ENCODE results near the gene LUZP4. TPM values are rescaled to one million over a fixed set of nuclear protein-coding genes. Genes with fewer than 3 reads are reported as not detected.

The LUZP4 gene
- total and polyA plus RNA-seq, 2 experiments from 2014 or later: not detected

DNA sequence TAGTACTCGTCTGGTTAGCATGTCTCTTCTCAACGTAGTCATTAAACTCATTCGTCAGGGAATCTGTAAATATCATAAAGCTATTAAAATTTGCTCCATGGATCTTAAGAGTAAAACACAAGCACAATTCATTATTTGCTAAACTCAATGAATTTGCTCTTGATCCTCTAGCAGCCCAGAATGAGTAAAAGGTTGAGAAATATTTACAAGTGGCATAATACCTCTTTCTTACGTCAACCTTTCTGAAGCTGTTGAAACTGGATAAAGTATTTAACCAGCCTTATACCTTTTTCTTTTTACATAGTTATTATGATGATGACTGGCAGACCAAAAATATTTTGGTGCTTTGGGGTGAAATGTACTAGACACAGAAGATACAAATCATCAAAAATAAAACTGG, 66.9 kb downstream of the LUZP4 start (continued):
- TF ChIP-seq, protein P1, sequence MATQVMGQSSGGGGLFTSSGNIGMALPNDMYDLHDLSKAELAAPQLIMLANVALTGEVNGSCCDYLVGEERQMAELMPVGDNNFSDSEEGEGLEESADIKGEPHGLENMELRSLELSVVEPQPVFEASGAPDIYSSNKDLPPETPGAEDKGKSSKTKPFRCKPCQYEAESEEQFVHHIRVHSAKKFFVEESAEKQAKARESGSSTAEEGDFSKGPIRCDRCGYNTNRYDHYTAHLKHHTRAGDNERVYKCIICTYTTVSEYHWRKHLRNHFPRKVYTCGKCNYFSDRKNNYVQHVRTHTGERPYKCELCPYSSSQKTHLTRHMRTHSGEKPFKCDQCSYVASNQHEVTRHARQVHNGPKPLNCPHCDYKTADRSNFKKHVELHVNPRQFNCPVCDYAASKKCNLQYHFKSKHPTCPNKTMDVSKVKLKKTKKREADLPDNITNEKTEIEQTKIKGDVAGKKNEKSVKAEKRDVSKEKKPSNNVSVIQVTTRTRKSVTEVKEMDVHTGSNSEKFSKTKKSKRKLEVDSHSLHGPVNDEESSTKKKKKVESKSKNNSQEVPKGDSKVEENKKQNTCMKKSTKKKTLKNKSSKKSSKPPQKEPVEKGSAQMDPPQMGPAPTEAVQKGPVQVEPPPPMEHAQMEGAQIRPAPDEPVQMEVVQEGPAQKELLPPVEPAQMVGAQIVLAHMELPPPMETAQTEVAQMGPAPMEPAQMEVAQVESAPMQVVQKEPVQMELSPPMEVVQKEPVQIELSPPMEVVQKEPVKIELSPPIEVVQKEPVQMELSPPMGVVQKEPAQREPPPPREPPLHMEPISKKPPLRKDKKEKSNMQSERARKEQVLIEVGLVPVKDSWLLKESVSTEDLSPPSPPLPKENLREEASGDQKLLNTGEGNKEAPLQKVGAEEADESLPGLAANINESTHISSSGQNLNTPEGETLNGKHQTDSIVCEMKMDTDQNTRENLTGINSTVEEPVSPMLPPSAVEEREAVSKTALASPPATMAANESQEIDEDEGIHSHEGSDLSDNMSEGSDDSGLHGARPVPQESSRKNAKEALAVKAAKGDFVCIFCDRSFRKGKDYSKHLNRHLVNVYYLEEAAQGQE (IDR thresholded peaks at IDR 0.05; ENCODE audit: unreplicated experiment): no peak
- no peak for TF ChIP-seq EZH2 (IDR thresholded peaks at IDR 0.05; ENCODE audit: low read depth, unreplicated experiment)
- no peak for TF ChIP-seq ZNF114 (CRISPR knock-in tag; IDR thresholded peaks at IDR 0.05)
- TF ChIP-seq STAT1 (IDR thresholded peaks at IDR 0.05; ENCODE audit: unreplicated experiment): no peak
- TF ChIP-seq CREB1 (CRISPR knock-in tag; IDR thresholded peaks at IDR 0.05; ENCODE audit: low read depth): no peak
- TF ChIP-seq POLR2AphosphoS5 (IDR thresholded peaks at IDR 0.05; ENCODE audit: low read depth): no peak
- TF ChIP-seq, protein P2, sequence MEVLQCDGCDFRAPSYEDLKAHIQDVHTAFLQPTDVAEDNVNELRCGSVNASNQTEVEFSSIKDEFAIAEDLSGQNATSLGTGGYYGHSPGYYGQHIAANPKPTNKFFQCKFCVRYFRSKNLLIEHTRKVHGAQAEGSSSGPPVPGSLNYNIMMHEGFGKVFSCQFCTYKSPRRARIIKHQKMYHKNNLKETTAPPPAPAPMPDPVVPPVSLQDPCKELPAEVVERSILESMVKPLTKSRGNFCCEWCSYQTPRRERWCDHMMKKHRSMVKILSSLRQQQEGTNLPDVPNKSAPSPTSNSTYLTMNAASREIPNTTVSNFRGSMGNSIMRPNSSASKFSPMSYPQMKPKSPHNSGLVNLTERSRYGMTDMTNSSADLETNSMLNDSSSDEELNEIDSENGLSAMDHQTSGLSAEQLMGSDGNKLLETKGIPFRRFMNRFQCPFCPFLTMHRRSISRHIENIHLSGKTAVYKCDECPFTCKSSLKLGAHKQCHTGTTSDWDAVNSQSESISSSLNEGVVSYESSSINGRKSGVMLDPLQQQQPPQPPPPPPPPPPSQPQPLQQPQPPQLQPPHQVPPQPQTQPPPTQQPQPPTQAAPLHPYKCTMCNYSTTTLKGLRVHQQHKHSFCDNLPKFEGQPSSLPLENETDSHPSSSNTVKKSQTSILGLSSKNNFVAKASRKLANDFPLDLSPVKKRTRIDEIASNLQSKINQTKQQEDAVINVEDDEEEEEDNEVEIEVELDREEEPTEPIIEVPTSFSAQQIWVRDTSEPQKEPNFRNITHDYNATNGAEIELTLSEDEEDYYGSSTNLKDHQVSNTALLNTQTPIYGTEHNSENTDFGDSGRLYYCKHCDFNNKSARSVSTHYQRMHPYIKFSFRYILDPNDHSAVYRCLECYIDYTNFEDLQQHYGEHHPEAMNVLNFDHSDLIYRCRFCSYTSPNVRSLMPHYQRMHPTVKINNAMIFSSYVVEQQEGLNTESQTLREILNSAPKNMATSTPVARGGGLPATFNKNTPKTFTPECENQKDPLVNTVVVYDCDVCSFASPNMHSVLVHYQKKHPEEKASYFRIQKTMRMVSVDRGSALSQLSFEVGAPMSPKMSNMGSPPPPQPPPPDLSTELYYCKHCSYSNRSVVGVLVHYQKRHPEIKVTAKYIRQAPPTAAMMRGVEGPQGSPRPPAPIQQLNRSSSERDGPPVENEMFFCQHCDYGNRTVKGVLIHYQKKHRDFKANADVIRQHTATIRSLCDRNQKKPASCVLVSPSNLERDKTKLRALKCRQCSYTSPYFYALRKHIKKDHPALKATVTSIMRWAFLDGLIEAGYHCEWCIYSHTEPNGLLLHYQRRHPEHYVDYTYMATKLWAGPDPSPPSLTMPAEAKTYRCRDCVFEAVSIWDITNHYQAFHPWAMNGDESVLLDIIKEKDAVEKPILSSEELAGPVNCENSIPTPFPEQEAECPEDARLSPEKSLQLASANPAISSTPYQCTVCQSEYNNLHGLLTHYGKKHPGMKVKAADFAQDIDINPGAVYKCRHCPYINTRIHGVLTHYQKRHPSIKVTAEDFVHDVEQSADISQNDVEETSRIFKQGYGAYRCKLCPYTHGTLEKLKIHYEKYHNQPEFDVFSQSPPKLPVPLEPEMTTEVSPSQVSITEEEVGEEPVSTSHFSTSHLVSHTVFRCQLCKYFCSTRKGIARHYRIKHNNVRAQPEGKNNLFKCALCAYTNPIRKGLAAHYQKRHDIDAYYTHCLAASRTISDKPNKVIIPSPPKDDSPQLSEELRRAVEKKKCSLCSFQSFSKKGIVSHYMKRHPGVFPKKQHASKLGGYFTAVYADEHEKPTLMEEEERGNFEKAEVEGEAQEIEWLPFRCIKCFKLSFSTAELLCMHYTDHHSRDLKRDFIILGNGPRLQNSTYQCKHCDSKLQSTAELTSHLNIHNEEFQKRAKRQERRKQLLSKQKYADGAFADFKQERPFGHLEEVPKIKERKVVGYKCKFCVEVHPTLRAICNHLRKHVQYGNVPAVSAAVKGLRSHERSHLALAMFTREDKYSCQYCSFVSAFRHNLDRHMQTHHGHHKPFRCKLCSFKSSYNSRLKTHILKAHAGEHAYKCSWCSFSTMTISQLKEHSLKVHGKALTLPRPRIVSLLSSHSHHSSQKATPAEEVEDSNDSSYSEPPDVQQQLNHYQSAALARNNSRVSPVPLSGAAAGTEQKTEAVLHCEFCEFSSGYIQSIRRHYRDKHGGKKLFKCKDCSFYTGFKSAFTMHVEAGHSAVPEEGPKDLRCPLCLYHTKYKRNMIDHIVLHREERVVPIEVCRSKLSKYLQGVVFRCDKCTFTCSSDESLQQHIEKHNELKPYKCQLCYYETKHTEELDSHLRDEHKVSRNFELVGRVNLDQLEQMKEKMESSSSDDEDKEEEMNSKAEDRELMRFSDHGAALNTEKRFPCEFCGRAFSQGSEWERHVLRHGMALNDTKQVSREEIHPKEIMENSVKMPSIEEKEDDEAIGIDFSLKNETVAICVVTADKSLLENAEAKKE (CRISPR knock-in tag; IDR thresholded peaks at IDR 0.05): no peak

Other genes starting within 250 kb of the LUZP4 start
- not detected in 2 replicates for gene RBMXL3, start 100.3 kb upstream of the LUZP4 start, total RNA-seq (2014; rRNA removed; shearing (Covaris generic))
- gene RBMXL3, start 100.3 kb upstream of the LUZP4 start, polyA plus RNA-seq (2016; fragmentation: Nextera tagmentation; extraction: Ambion mirVana): not detected in 2 replicates
- 8.6 and 10.4 TPM in 2 replicates for gene LRCH2, start 55.6 kb upstream of the LUZP4 start, total RNA-seq (2014; rRNA removed; shearing (Covaris generic))
- 2.3 and 2.5 TPM in 2 replicates for gene LRCH2, start 55.6 kb upstream of the LUZP4 start, polyA plus RNA-seq (2016; fragmentation: Nextera tagmentation; extraction: Ambion mirVana)